HL-60/S4 treated with phorbol 12-myristate 13-acetate at 8.2 ng/mL for 4 days and 3 days (cell line): ENCODE data around the gene UNC93A.
"Not testable (repeated sequence)": the region's sequence is repeated elsewhere in the genome, so short reads cannot be mapped to it uniquely, and the experiment has no call there.

ENCODE experiments used
- in situ Hi-C: fragments of 300-500 bp; cut with MboI; formaldehyde crosslinking; loops from 2 replicates; pipeline ENCODE4 v1.15.0; 2022; ENCODE audit warnings: low sequenced_read_pairs

The UNC93A gene

GRCh38 chr6:167336844-167337630 is 45.9 kb downstream of the UNC93A start:
- in situ Hi-C loops = no loop called here

- in situ Hi-C loops = no loop called here
These were observed 46.7 kb downstream of the UNC93A start for GRCh38 chr6:167337675-167338449.

- in situ Hi-C loops = no loop called here
These were observed 47.5 kb downstream of the UNC93A start for GRCh38 chr6:167338541-167339117.

- in situ Hi-C loops = no loop called here
These were observed 50.0 kb downstream of the UNC93A start for GRCh38 chr6:167341038-167341583.

DNA sequence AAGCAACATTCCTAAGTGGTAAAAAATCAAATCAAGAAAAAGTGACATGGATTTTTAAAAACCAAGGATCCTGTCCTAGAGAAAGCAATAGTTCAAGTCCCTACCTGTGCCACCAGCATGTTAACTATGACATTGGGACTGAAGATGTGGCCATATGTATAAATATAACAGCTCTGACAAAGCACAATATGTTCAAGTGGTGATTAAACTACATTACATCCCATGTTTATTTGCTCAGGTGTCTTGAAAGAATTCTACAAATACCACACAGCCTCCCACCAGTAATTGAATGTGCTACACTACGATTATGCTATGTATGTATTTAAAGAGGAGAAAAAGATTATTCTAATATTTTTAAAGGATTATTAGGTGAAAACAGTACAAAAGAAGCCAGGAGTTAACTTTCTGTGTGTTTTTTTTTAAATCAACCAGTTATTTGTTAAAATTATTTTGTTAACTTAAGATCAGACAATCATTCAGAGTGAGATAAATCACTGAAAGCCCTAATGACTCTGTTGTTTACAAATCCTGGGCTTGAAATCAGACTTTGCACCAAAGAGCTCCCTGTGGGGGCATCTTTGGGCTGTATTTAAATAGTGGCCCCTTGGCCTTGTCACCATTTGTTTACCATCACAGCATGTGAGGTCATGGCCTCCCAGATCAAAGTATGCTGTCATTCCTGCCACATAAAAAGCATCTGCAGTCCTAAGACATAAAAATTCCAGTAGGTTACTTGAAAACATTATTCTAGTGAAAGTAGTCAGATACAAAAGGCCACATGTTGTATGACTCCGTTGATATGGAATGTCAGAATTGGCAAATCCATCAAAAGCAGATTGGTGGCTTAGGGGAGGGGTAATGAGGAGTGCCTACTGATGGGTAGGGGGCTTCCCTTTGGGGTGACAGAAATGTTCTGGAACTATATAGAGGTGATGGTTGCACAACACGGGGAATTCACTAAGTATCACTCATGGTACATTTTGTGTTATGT is 50.8 kb downstream of the UNC93A start:
- in situ Hi-C loops = no loop called here

DNA sequence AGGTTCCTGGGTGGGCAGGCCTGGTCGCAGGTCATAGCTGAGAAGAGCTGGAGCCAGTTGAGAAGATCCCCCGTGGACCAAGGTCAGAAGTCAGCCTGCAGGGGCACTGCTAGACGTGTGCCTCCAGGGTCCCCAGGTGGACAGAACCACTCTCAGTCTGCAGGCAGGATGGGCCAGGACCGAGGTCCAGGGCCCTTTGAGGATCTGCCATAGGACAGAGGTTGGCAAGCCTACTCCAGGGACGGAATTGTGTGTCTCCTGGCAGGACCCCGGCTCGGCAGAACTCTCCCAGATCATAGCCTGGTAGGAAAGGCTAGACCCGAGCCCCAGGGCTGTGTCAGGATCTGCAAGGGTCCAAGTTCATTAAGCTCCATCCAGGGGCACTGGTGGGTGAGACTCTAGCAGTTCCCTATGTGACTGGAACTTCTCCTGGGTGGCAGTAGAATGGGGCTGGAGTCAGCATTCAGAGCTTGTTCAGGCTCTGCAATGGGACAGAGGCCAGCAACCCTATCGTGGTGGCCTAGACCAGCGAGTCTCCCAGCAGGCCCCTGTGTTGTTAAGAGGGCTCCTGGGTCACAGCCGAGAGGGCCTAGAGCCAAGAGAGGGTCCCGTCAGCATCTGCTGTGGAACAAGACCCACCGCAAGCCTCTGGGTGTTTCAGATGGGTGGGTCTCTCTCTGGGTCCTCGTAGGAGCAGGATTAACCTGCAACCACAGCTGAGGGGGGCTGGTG is 51.9 kb downstream of the UNC93A start:
- in situ Hi-C loops = no loop called here

- in situ Hi-C loops = no loop called here
These were observed 54.2 kb downstream of the UNC93A start for GRCh38 chr6:167345348-167345747.

DNA sequence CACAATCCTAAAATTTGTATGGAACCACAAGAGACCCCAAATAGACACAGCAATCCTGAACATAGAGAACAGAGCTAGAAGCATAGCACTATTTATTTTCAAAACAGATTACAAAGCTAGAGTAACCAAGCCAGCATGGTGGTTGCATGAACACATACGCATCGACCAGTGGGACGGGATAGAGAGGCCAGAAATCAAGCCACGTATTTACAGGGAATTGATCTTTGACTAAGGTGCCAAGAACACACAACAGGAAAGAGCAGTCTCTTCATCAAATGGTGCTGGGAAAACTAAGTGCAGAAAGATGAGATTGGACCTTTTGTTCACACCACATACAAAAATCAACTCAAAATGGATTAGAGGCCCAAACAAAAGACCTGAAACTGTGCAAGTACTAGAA is 54.8 kb downstream of the UNC93A start:
- in situ Hi-C loops = no loop called here

DNA sequence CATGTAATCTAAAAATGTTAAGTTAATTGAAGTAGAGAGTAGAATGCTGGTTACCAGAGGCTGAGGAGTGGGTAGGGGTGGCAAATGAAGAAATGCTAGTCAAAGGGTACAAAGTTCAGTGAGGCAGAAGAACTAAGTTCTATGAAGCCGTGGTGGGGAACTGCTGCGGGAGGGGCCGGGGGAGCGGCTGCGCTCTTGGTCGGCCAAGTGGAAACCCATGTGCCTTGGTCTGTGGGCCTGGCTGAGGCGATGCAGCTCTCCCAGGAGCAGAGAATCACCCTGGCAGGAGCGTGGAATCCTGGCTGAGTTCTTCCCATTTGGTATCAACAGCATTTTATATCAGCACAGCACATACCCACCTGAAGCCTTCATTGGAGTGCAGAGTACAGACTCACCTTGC is 56.1 kb downstream of the UNC93A start:
- in situ Hi-C loops = no loop called here

GRCh38 chr6:167349631-167350274 is 58.6 kb downstream of the UNC93A start:
- in situ Hi-C loops = no loop called here

- in situ Hi-C loops = no loop called here
These were observed 59.2 kb downstream of the UNC93A start for GRCh38 chr6:167350275-167350696.

GRCh38 chr6:167350731-167351655 is 59.9 kb downstream of the UNC93A start:
- in situ Hi-C loops = no loop called here

DNA sequence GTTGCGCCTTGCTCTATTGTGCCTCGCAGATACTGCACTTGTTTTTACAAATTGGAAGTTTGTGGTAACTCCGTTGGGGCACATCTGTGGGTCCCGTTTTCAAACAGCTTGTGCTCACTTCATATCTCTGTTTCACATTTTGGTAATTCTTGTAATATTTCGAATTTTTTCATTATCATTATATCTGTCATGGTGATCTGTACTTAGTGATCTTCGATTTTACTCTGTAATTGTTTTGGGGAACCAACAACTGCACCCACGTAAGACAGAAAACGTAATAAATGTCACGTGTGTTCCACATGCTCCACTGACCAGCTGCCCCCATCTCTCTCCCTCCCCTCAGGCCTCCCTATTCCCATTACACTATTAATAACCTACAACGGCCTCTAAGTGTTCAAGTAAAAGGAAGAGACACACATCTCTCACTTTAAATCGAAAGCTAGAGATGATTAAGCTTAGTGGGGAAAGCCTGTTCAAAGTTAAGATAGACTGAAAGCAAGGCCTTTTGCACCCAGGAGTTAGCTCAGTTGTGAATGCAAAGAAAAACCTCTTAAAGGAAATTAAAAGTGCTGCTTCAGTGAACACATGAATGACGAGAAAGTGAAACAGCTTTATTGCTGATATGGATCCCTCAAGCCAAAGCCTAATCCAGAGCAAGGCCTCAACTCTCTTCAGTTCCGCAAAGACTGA is 60.7 kb downstream of the UNC93A start:
- in situ Hi-C loops = no loop called here

- in situ Hi-C loops = no loop called here
These were observed 65.8 kb downstream of the UNC93A start for GRCh38 chr6:167356874-167357273.

GRCh38 chr6:167358394-167358793 is 67.3 kb downstream of the UNC93A start:
- in situ Hi-C loops = not testable (repeated sequence)

DNA sequence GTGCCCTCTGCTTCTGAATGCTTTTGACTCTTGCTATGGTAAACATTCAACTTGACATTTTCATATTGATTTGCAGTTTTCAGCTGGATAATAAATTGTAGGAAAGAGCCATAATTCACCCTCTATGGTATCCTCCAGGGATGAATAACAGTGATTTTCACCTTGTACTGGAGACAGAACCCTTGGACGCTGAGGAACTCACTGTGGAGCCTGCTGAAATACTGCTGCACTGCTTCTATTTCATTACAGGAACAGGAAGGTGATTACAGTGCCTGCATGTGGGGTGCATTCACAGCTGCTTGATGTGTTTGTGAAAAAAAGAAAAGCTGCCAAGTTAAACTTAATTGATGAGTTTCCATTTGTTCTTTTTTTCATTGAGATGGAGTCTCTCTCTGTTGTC is 70.1 kb downstream of the UNC93A start:
- in situ Hi-C loops = not testable (repeated sequence)
